Effector memory CD4-positive, alpha-beta T cell (primary cell): Measurements from ENCODE around the gene LDLRAP1.

Experiments
- DNase-seq, 3 donors: peaks; one replicate each; pipeline ENCODE4 v3.0.0-alpha.2; 2020
- H3K27ac ChIP-seq: 2 replicates; pipeline ENCODE4 v1.7.0; 2013; ENCODE audit warnings: mild to moderate bottlenecking, low read length, moderate library complexity; ENCODE audit not compliant: insufficient read depth, poor library complexity, severe bottlenecking
- H3K27me3 ChIP-seq: replicated peaks from 2 replicates; pipeline ENCODE4 v1.7.0; 2013; ENCODE audit warnings: mild to moderate bottlenecking, low read length; ENCODE audit not compliant: insufficient read depth, control insufficient read depth, poor library complexity, severe bottlenecking
- H3K36me3 ChIP-seq: 2 replicates; pipeline ENCODE4 v1.7.0; 2013; ENCODE audit warnings: mild to moderate bottlenecking, low read length, moderate library complexity; ENCODE audit not compliant: control insufficient read depth, insufficient read depth
- H3K4me1 ChIP-seq: 2 replicates; pipeline ENCODE4 v1.7.0; 2013; ENCODE audit warnings: low read length, mild to moderate bottlenecking; ENCODE audit not compliant: control insufficient read depth, insufficient read depth, poor library complexity, severe bottlenecking
- H3K4me3 ChIP-seq: 2 replicates; pipeline ENCODE4 v1.7.0; 2013; ENCODE audit warnings: low read length, low read depth, mild to moderate bottlenecking; ENCODE audit not compliant: insufficient read depth, poor library complexity, severe bottlenecking
- H3K9me3 ChIP-seq: 2 replicates; pipeline ENCODE4 v1.7.0; 2013; ENCODE audit warnings: mild to moderate bottlenecking, low read length, moderate library complexity; ENCODE audit not compliant: control insufficient read depth

The LDLRAP1 gene

GRCh38 chr1:25553749-25554429 lies 10.5 kb downstream of the LDLRAP1 start:
- peak overlapping the region; percentile 54 for H3K27ac ChIP-seq
- no peaks in the 10 kb centered on the region for H3K27me3 ChIP-seq
- no peak overlapping the region for H3K4me3 ChIP-seq
- H3K36me3 ChIP-seq: peaks cover 37% of the 10 kb centered on the region
- DNase-seq: no peak
- H3K9me3 ChIP-seq: no peaks in the 10 kb centered on the region
- H3K4me1 ChIP-seq: peaks cover 98% of the 10 kb centered on the region

GRCh38 chr1:25554430-25554780 lies 11.0 kb downstream of the LDLRAP1 start:
- peak overlapping the region; percentile 54 for H3K27ac ChIP-seq
- H3K4me3 ChIP-seq: no peak overlapping the region
- H3K9me3 ChIP-seq: no peaks in the 10 kb centered on the region
- DNase-seq: no peak
- peaks cover 98% of the 10 kb centered on the region for H3K4me1 ChIP-seq
- peaks cover 40% of the 10 kb centered on the region for H3K36me3 ChIP-seq
- H3K27me3 ChIP-seq: no peaks in the 10 kb centered on the region

GRCh38 chr1:25554886-25555752 lies 11.7 kb downstream of the LDLRAP1 start:
- H3K36me3 ChIP-seq: peaks cover 45% of the 10 kb centered on the region
- no peaks in the 10 kb centered on the region for H3K9me3 ChIP-seq
- H3K4me3 ChIP-seq: no peak overlapping the region
- H3K27ac ChIP-seq: peak overlapping the region; percentile 54
- H3K4me1 ChIP-seq: peaks cover 98% of the 10 kb centered on the region
- no peaks in the 10 kb centered on the region for H3K27me3 ChIP-seq
- no peak for DNase-seq

- H3K27me3 ChIP-seq: no peaks in the 10 kb centered on the region
- no peaks in the 10 kb centered on the region for H3K9me3 ChIP-seq
- H3K4me1 ChIP-seq: peaks cover 98% of the 10 kb centered on the region
- peak overlapping the region; percentile 54 for H3K27ac ChIP-seq
- no peak for DNase-seq
- peaks cover 45% of the 10 kb centered on the region for H3K36me3 ChIP-seq
- H3K4me3 ChIP-seq: peak overlapping the region; percentile 33
Measured at GRCh38 chr1:25555753-25556092, 12.3 kb downstream of the LDLRAP1 start.

- peaks cover 45% of the 10 kb centered on the region for H3K36me3 ChIP-seq
- H3K4me3 ChIP-seq: peak overlapping the region; percentile 33
Measured at GRCh38 chr1:25556132-25556670, 12.8 kb downstream of the LDLRAP1 start.

GRCh38 chr1:25556791-25557476 lies 13.5 kb downstream of the LDLRAP1 start:
- Histone ChIP-seq H3K4me1 (peaks cover 98% of the 10 kb centered on the region), H3K4me3 (peak overlapping the region; percentile 33), H3K36me3 (peaks cover 45% of the 10 kb centered on the region), H3K27ac (peak overlapping the region; percentile 54), H3K9me3 (no peaks in the 10 kb centered on the region), H3K27me3 (no peaks in the 10 kb centered on the region)
- no peak for DNase-seq

More at GRCh38 chr1:25556132-25556670, 12.8 kb downstream of the LDLRAP1 start:
- no peak for DNase-seq
- Histone ChIP-seq H3K4me1 (peaks cover 98% of the 10 kb centered on the region), H3K9me3 (no peaks in the 10 kb centered on the region), H3K27me3 (no peaks in the 10 kb centered on the region), H3K27ac (peak overlapping the region; percentile 54)

GRCh38 chr1:25557543-25557942 lies 14.1 kb downstream of the LDLRAP1 start:
- DNase-seq: no peak
- H3K27me3 ChIP-seq: no peaks in the 10 kb centered on the region
- peaks cover 45% of the 10 kb centered on the region for H3K36me3 ChIP-seq
- H3K9me3 ChIP-seq: no peaks in the 10 kb centered on the region
- H3K27ac ChIP-seq: peak overlapping the region; percentile 65
- peaks cover 97% of the 10 kb centered on the region for H3K4me1 ChIP-seq
- H3K4me3 ChIP-seq: no peak overlapping the region

GRCh38 chr1:25559031-25559430 lies 15.6 kb downstream of the LDLRAP1 start:
- DNase-seq: no peak
- Histone ChIP-seq H3K27me3 (no peaks in the 10 kb centered on the region), H3K9me3 (no peaks in the 10 kb centered on the region), H3K4me3 (no peak overlapping the region), H3K27ac (peak overlapping the region; percentile 70), H3K4me1 (peaks cover 99% of the 10 kb centered on the region), H3K36me3 (peaks cover 44% of the 10 kb centered on the region)

GRCh38 chr1:25560001-25560400 lies 16.6 kb downstream of the LDLRAP1 start:
- no peak for DNase-seq
- H3K36me3 ChIP-seq: peaks cover 34% of the 10 kb centered on the region

More at GRCh38 chr1:25560001-25560400, 16.6 kb downstream of the LDLRAP1 start:
- no peaks in the 10 kb centered on the region for H3K27me3 ChIP-seq
- H3K4me3 ChIP-seq: no peak overlapping the region
- peak overlapping the region; percentile 70 for H3K27ac ChIP-seq
- H3K9me3 ChIP-seq: no peaks in the 10 kb centered on the region
- peaks cover 99% of the 10 kb centered on the region for H3K4me1 ChIP-seq
